MM.1S (cell line): ENCODE data around the gene COP1.
A peak's percentile ranks its signal among the peaks of the same experiment; 100 is the strongest.

Source experiments
- DNase-seq: peaks from one replicate; pipeline ENCODE4 v3.0.0-alpha.2; 2015
- H2AFZ ChIP-seq: fragments of 300-600 bp; sonication (generic); 2 replicates; pipeline ENCODE4 v1.6.0; 2016; ENCODE audit warnings: antibody characterized with exemption, low read length
- H3F3A ChIP-seq: fragments of 300-600 bp; sonication (generic); 2 replicates; pipeline ENCODE4 v1.6.1; 2016; ENCODE audit warnings: mild to moderate bottlenecking, antibody characterized with exemption, low read length, moderate library complexity, mixed read lengths; ENCODE audit not compliant: insufficient read depth
- H3K27ac ChIP-seq: fragments of 300-600 bp; sonication (generic); 2 replicates; pipeline ENCODE4 v1.5.1; 2016; ENCODE audit warnings: mild to moderate bottlenecking, low read length
- H3K27me3 ChIP-seq: fragments of 300-600 bp; sonication (generic); replicated peaks from 2 replicates; pipeline ENCODE4 v1.6.0; 2016; ENCODE audit warnings: low read length; ENCODE audit not compliant: insufficient read depth
- H3K36me3 ChIP-seq: fragments of 300-600 bp; sonication (generic); replicated peaks from 2 replicates; pipeline ENCODE4 v1.6.1; 2016; ENCODE audit warnings: mild to moderate bottlenecking, low read length, mixed read lengths; ENCODE audit not compliant: insufficient read depth
- H3K4me1 ChIP-seq: fragments of 300-600 bp; sonication (generic); 2 replicates; pipeline ENCODE4 v1.6.1; 2016; ENCODE audit warnings: low read length, mixed read lengths
- H3K4me2 ChIP-seq: fragments of 300-600 bp; sonication (generic); 2 replicates; pipeline ENCODE4 v1.6.0; 2016; ENCODE audit warnings: low read depth, low read length
- H3K4me3 ChIP-seq: fragments of 300-600 bp; sonication (generic); 2 replicates; pipeline ENCODE4 v1.5.1; 2016; ENCODE audit warnings: low read length, mixed read lengths
- H3K79me2 ChIP-seq: fragments of 300-600 bp; sonication (generic); 2 replicates; pipeline ENCODE4 v1.6.1; 2016; ENCODE audit warnings: mixed run types, low read length, mixed read lengths
- H3K9ac ChIP-seq: fragments of 300-600 bp; sonication (generic); 2 replicates; pipeline ENCODE4 v1.6.1; 2016; ENCODE audit warnings: low read length, mixed read lengths
- H3K9me2 ChIP-seq: fragments of 300-600 bp; sonication (generic); replicated peaks from 2 replicates; pipeline ENCODE4 v1.6.1; 2016; ENCODE audit warnings: mild to moderate bottlenecking, low read length, mixed read lengths; ENCODE audit not compliant: insufficient read depth
- H3K9me3 ChIP-seq: fragments of 300-600 bp; sonication (generic); replicated peaks from 2 replicates; pipeline ENCODE4 v1.6.1; 2016; ENCODE audit warnings: mild to moderate bottlenecking, low read length, mixed read lengths; ENCODE audit not compliant: insufficient read depth
- H4K20me1 ChIP-seq: fragments of 300-600 bp; sonication (generic); 2 replicates; pipeline ENCODE4 v1.6.1; 2016; ENCODE audit warnings: mild to moderate bottlenecking, low read length, moderate library complexity, mixed read lengths; ENCODE audit not compliant: insufficient read depth
- EZH2 ChIP-seq: fragments of 300-600 bp; sonication (generic); optimal IDR thresholded peaks from 2 replicates; pipeline ENCODE3; 2017; ENCODE audit warnings: low read depth, mild to moderate bottlenecking, antibody characterized with exemption, low read length, mixed read lengths
- EZH2phosphoT487 ChIP-seq: fragments of 300-600 bp; sonication (generic); IDR thresholded peaks from 2 replicates; pipeline ENCODE4 v1.6.1; 2018; ENCODE audit warnings: antibody characterized with exemption, low read length
- TF ChIP-seq, protein P1 (sequence below): fragments of 300-600 bp; sonication (generic); IDR thresholded peaks from 2 replicates; pipeline ENCODE4 v1.5.1; 2016; ENCODE audit warnings: antibody characterized with exemption, low read length, mixed read lengths

The COP1 gene

DNA sequence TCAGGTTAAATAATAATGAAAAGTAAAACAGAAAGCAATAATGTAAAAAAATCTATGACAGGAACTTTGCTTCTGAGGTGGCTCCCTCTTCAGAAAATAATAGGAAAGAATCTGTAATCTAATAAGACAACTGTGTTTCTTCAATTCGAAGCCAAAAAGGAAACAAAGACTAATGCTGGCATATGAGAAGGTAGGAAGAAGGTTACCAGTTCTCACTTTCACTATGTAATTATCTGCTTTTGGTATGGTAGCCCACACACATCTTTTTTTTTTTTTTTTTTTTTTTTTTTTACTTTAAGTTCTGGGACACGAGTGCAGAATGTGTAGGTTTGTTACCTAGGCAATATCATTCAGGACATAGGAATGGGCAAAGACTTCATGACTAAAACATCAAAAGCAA lies 47.1 kb downstream of the COP1 start:
- no peak overlapping the region for H3K27ac ChIP-seq
- H3K4me3 ChIP-seq: no peak overlapping the region
- no peak overlapping the region for H2AFZ ChIP-seq
- no peaks in the 10 kb centered on the region for H3F3A ChIP-seq
- peaks cover 43% of the 10 kb centered on the region for H3K79me2 ChIP-seq
- no peaks in the 10 kb centered on the region for H3K27me3 ChIP-seq
- H3K9me2 ChIP-seq: no peaks in the 10 kb centered on the region
- TF ChIP-seq, protein P1, sequence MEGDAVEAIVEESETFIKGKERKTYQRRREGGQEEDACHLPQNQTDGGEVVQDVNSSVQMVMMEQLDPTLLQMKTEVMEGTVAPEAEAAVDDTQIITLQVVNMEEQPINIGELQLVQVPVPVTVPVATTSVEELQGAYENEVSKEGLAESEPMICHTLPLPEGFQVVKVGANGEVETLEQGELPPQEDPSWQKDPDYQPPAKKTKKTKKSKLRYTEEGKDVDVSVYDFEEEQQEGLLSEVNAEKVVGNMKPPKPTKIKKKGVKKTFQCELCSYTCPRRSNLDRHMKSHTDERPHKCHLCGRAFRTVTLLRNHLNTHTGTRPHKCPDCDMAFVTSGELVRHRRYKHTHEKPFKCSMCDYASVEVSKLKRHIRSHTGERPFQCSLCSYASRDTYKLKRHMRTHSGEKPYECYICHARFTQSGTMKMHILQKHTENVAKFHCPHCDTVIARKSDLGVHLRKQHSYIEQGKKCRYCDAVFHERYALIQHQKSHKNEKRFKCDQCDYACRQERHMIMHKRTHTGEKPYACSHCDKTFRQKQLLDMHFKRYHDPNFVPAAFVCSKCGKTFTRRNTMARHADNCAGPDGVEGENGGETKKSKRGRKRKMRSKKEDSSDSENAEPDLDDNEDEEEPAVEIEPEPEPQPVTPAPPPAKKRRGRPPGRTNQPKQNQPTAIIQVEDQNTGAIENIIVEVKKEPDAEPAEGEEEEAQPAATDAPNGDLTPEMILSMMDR: no peak
- TF ChIP-seq EZH2: no peak
- no peak for TF ChIP-seq EZH2phosphoT487
- H3K9ac ChIP-seq: no peak overlapping the region
- H3K9me3 ChIP-seq: no peaks in the 10 kb centered on the region
- no peak overlapping the region for H3K4me2 ChIP-seq
- H3K36me3 ChIP-seq: peaks cover 12% of the 10 kb centered on the region; the same call in 1 of the 2 replicates
- no peaks in the 10 kb centered on the region for H4K20me1 ChIP-seq
- DNase-seq: peak; percentile 31
- H3K4me1 ChIP-seq: no peaks in the 10 kb centered on the region

DNA sequence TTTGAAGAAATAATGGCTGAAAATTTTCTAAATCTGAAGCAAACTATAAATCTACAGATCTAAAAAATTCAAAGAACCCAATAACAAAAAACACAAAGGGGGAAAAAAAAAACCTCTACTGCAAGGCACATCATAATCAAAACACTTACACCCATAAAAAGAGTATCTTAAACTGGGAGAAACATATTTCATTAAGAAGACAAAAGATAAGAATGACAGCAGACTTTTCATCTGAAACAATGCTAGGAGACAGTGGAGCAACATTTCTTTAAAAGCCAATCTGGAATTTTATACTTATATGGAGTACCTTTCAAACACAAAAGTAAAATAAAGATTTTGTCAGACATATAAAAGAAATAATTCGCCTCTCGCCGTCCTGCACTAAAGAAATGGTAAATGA lies 49.1 kb downstream of the COP1 start:
- peaks cover 39% of the 10 kb centered on the region for H3K79me2 ChIP-seq

DNA sequence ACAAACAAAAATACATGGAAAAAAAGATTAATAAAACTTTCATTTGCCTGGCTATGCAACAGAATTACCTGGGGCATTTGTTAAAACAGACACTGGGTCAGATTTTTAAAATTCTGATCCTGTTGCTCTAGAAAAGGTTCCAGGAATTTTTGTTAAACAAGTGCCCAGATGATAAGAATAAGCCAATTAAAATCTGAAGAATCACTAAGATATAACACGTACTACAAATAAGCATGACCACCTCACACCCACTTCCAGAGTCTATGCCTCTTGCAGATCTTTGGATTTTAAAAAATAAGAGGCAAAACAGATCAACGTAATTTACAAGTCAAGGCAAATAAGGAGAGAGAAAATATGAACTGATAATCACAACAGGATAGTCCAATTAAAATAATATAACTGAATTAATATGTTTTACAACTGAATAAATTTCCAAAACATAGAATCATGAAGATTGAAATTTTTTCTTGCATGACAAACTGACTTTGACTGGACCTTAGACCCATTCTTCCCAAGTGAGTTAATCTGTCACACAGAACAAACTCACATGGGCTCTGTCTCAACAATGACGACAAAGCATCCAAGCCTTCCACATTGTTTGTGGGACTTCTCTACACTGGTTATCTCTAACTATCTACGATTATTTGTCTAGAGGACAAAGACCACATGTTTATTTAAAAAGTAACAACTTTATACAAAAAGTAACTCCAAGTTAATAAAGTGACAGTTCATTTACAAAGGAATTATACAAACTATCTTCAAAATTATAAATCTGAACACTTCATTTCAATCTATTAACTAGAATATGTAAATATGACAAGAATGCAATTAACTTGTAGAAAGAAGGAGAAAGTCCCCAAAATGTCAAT lies 56.9 kb downstream of the COP1 start:
- H3K4me2 ChIP-seq: no peak overlapping the region
- H3K9me2 ChIP-seq: no peaks in the 10 kb centered on the region
- H3K36me3 ChIP-seq: no peaks in the 10 kb centered on the region; the same call in 1 of the 2 replicates
- H2AFZ ChIP-seq: no peak overlapping the region
- no peak for DNase-seq
- peaks cover 17% of the 10 kb centered on the region; the same call in 1 of the 2 replicates for H3K79me2 ChIP-seq
- no peaks in the 10 kb centered on the region for H3F3A ChIP-seq
- no peaks in the 10 kb centered on the region for H3K4me1 ChIP-seq
- no peaks in the 10 kb centered on the region for H3K9me3 ChIP-seq
- H4K20me1 ChIP-seq: no peaks in the 10 kb centered on the region
- no peak overlapping the region for H3K9ac ChIP-seq
- no peak for TF ChIP-seq EZH2
- no peak for TF ChIP-seq EZH2phosphoT487
- TF ChIP-seq, protein P1: no peak
- no peak overlapping the region for H3K4me3 ChIP-seq
- no peak overlapping the region for H3K27ac ChIP-seq
- no peaks in the 10 kb centered on the region for H3K27me3 ChIP-seq

More for the DNA sequence above, 49.1 kb downstream of the COP1 start:
- no peak overlapping the region for H3K4me2 ChIP-seq
- H3K27ac ChIP-seq: no peak overlapping the region
- peaks cover 12% of the 10 kb centered on the region; the same call in 1 of the 2 replicates for H3K36me3 ChIP-seq
- H3K9me3 ChIP-seq: no peaks in the 10 kb centered on the region
- TF ChIP-seq EZH2: no peak
- TF ChIP-seq, protein P1: no peak
- no peak for TF ChIP-seq EZH2phosphoT487
- no peak overlapping the region for H3K9ac ChIP-seq
- H4K20me1 ChIP-seq: no peaks in the 10 kb centered on the region
- H3K4me1 ChIP-seq: no peaks in the 10 kb centered on the region
- H3K4me3 ChIP-seq: no peak overlapping the region
- H3K9me2 ChIP-seq: no peaks in the 10 kb centered on the region
- no peak for DNase-seq
- H2AFZ ChIP-seq: no peak overlapping the region
- H3K27me3 ChIP-seq: no peaks in the 10 kb centered on the region
- no peaks in the 10 kb centered on the region for H3F3A ChIP-seq
